Measurements from ENCODE around the gene ZC3H18. TPM values are rescaled to one million over a fixed set of nuclear protein-coding genes. Genes with fewer than 3 reads are reported as not detected.

The ZC3H18 gene
- total and polyA plus RNA-seq, 10 of the 15 experiments (the other 5 are each of a cell fraction or from before 2014, with no cell fraction given) = 1.0 to 58.3 (median 22.4) TPM

- in situ Hi-C loops (cut with MboI) = loop anchor here (5.0 kb wide), 1 partner anchor 52 kb away; the partner anchor contains the start of gene ZC3H18
- SMC1A ChIA-PET (ENCODE audit: uncharacterized antibody, unreplicated experiment) = no interaction called here
- Histone ChIP-seq H3K4me3 (no peak overlapping the region), H3K79me2 (ENCODE audit: control insufficient read depth, insufficient read depth, low read length) (no peaks in the 10 kb centered on the region), H3K9ac (ENCODE audit: control insufficient read depth, insufficient read depth, low read length) (no peak overlapping the region), H2AFZ (ENCODE audit: control insufficient read depth, low read depth, low read length) (no peak overlapping the region), H4K20me1 (ENCODE audit: control insufficient read depth, insufficient read depth) (no peaks in the 10 kb centered on the region), H3K9me3 (replicated peaks; ENCODE audit: control insufficient read depth, insufficient read depth, low read length) (no peaks in the 10 kb centered on the region), H3K27ac (ENCODE audit: control insufficient read depth, insufficient read depth) (no peak overlapping the region), H3K36me3 (ENCODE audit: control insufficient read depth in 2 of 2, insufficient read depth in 2 of 2, low read length in 1 of 2) (peaks cover 13 to 59% of the 10 kb centered on the region in 2 experiments; a peak in 3 of 4 replicates), H3K4me1 (ENCODE audit: control insufficient read depth, insufficient read depth, low read length) (no peaks in the 10 kb centered on the region), H3K27me3 (replicated peaks in 1 of 2; ENCODE audit: control insufficient read depth in 2 of 2, insufficient read depth in 2 of 2, low read length in 1 of 2) (no peaks in the 10 kb centered on the region), H3K4me2 (ENCODE audit: control insufficient read depth, insufficient read depth) (no peak overlapping the region)
- intact Hi-C loops (cut with micrococcal nuclease; ENCODE audit: unreplicated experiment) = no loop called here
- peak; percentile 17; the same call in 1 of the 2 replicates for TF ChIP-seq POLR2A (IDR thresholded peaks at IDR 0.05; ENCODE audit: low read depth, low read length)
- TF ChIP-seq, protein P1, sequence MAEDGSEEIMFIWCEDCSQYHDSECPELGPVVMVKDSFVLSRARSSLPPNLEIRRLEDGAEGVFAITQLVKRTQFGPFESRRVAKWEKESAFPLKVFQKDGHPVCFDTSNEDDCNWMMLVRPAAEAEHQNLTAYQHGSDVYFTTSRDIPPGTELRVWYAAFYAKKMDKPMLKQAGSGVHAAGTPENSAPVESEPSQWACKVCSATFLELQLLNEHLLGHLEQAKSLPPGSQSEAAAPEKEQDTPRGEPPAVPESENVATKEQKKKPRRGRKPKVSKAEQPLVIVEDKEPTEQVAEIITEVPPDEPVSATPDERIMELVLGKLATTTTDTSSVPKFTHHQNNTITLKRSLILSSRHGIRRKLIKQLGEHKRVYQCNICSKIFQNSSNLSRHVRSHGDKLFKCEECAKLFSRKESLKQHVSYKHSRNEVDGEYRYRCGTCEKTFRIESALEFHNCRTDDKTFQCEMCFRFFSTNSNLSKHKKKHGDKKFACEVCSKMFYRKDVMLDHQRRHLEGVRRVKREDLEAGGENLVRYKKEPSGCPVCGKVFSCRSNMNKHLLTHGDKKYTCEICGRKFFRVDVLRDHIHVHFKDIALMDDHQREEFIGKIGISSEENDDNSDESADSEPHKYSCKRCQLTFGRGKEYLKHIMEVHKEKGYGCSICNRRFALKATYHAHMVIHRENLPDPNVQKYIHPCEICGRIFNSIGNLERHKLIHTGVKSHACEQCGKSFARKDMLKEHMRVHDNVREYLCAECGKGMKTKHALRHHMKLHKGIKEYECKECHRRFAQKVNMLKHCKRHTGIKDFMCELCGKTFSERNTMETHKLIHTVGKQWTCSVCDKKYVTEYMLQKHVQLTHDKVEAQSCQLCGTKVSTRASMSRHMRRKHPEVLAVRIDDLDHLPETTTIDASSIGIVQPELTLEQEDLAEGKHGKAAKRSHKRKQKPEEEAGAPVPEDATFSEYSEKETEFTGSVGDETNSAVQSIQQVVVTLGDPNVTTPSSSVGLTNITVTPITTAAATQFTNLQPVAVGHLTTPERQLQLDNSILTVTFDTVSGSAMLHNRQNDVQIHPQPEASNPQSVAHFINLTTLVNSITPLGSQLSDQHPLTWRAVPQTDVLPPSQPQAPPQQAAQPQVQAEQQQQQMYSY (CRISPR knock-in tag; IDR thresholded peaks at IDR 0.05) = no peak
- no peak for DNase-seq (ENCODE audit: low read depth, low spot score)
- POLR2A ChIA-PET = no interaction called here
- no peak for ATAC-seq
- RAD21 ChIA-PET (ENCODE audit: unreplicated experiment) = no interaction called here
- no TSS peak for BruUV-seq (replicated peaks)
- WGBS (ENCODE audit: insufficient coverage, insufficient replicate concordance, low lambda C conversion rate, missing lambda C conversion rate) = 94% methylated on average over 13 of the region's 13 CpGs
- CTCF ChIA-PET = no interaction called here
- FAIRE-seq = no peak
Measured at GRCh38 chr16:88623858-88624257, 53.7 kb downstream of the ZC3H18 start.

GRCh38 chr16:88624481-88624880, 54.3 kb downstream of the ZC3H18 start:
- FAIRE-seq = no peak
- POLR2A ChIA-PET = no interaction called here
- WGBS (ENCODE audit: insufficient coverage, insufficient replicate concordance, low lambda C conversion rate, missing lambda C conversion rate) = 92% methylated on average over 18 of the region's 18 CpGs
- ATAC-seq = no peak
- no peaks in the 10 kb centered on the region for H4K20me1 ChIP-seq (ENCODE audit: control insufficient read depth, insufficient read depth)
- no peak for DNase-seq (ENCODE audit: low read depth, low spot score)
- RAD21 ChIA-PET (ENCODE audit: unreplicated experiment) = no interaction called here
- H2AFZ ChIP-seq (ENCODE audit: control insufficient read depth, low read depth, low read length) = no peak overlapping the region
- no peaks in the 10 kb centered on the region for H3K27me3 ChIP-seq (replicated peaks in 1 of 2; ENCODE audit: control insufficient read depth in 2 of 2, insufficient read depth in 2 of 2, low read length in 1 of 2)
- no peak overlapping the region for H3K27ac ChIP-seq (ENCODE audit: control insufficient read depth, insufficient read depth)
- no peaks in the 10 kb centered on the region for H3K79me2 ChIP-seq (ENCODE audit: control insufficient read depth, insufficient read depth, low read length)
- H3K36me3 ChIP-seq (ENCODE audit: control insufficient read depth in 2 of 2, insufficient read depth in 2 of 2, low read length in 1 of 2) = peaks cover 13 to 54% of the 10 kb centered on the region in 2 experiments; a peak in 3 of 4 replicates
- no peak overlapping the region for H3K9ac ChIP-seq (ENCODE audit: control insufficient read depth, insufficient read depth, low read length)
- H3K4me2 ChIP-seq (ENCODE audit: control insufficient read depth, insufficient read depth) = no peak overlapping the region
- intact Hi-C loops (cut with micrococcal nuclease; ENCODE audit: unreplicated experiment) = no loop called here
- H3K4me1 ChIP-seq (ENCODE audit: control insufficient read depth, insufficient read depth, low read length) = no peaks in the 10 kb centered on the region
- CTCF ChIA-PET = no interaction called here
- SMC1A ChIA-PET (ENCODE audit: uncharacterized antibody, unreplicated experiment) = no interaction called here
- H3K4me3 ChIP-seq = no peak overlapping the region
- in situ Hi-C loops (cut with MboI) = loop anchor here (5.0 kb wide), 1 partner anchor 52 kb away; the partner anchor contains the start of gene ZC3H18
- H3K9me3 ChIP-seq (replicated peaks; ENCODE audit: control insufficient read depth, insufficient read depth, low read length) = no peaks in the 10 kb centered on the region
- BruUV-seq (replicated peaks) = no TSS peak
- TF ChIP-seq HDAC6 (IDR thresholded peaks at IDR 0.05; ENCODE audit: unreplicated experiment) = no peak
- no peak for TF ChIP-seq TCF3 (IDR thresholded peaks at IDR 0.05; ENCODE audit: borderline replicate concordance, insufficient read depth, low read depth, low read length)
- TF ChIP-seq ETV6 (conservative IDR thresholded peaks at IDR 0.05 in 1 of 2, IDR thresholded peaks at IDR 0.05 in 1 of 2; ENCODE audit: borderline replicate concordance in 1 of 2, low read depth in 1 of 2) = no peak
- no peak for TF ChIP-seq HDGF (IDR thresholded peaks at IDR 0.05)
- TF ChIP-seq SP1 (IDR thresholded peaks at IDR 0.05; ENCODE audit: low read depth, low read length) = no peak
- TF ChIP-seq, protein P2, sequence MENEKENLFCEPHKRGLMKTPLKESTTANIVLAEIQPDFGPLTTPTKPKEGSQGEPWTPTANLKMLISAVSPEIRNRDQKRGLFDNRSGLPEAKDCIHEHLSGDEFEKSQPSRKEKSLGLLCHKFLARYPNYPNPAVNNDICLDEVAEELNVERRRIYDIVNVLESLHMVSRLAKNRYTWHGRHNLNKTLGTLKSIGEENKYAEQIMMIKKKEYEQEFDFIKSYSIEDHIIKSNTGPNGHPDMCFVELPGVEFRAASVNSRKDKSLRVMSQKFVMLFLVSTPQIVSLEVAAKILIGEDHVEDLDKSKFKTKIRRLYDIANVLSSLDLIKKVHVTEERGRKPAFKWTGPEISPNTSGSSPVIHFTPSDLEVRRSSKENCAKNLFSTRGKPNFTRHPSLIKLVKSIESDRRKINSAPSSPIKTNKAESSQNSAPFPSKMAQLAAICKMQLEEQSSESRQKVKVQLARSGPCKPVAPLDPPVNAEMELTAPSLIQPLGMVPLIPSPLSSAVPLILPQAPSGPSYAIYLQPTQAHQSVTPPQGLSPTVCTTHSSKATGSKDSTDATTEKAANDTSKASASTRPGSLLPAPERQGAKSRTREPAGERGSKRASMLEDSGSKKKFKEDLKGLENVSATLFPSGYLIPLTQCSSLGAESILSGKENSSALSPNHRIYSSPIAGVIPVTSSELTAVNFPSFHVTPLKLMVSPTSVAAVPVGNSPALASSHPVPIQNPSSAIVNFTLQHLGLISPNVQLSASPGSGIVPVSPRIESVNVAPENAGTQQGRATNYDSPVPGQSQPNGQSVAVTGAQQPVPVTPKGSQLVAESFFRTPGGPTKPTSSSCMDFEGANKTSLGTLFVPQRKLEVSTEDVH (IDR thresholded peaks at IDR 0.05; ENCODE audit: low read depth, partially characterized antibody) = no peak
- no peak for TF ChIP-seq ASH2L (IDR thresholded peaks at IDR 0.05; ENCODE audit: borderline replicate concordance, low read depth)
- TF ChIP-seq RCOR1 (conservative IDR thresholded peaks at IDR 0.05; ENCODE audit: low read depth, low read length) = no peak
- no peak for TF ChIP-seq SMC3 (IDR thresholded peaks at IDR 0.05; ENCODE audit: borderline replicate concordance, low read length)
- no peak for TF ChIP-seq CBFB (IDR thresholded peaks at IDR 0.05; ENCODE audit: low read depth)
- no peak for TF ChIP-seq RBBP5 (conservative IDR thresholded peaks at IDR 0.05)

Data from GM12878 (cell line).